SK-N-SH treated with all-trans-retinoic acid at 6 μM for 48 hours (cell line): Measurements from ENCODE around the gene ATAD3C.
A peak's percentile ranks its signal among the peaks of the same experiment; 100 is the strongest.

Experiments
- ATAC-seq: fragments of 200-7000 bp; cut with Tn5 transposase; 3 replicates; pipeline ENCODE4 v1.9.1; 2020; ENCODE audit warnings: mild to moderate bottlenecking, moderate library complexity
- ARNTL ChIP-seq: fragments of 450-650 bp; formaldehyde crosslinking; IDR thresholded peaks from 2 replicates; pipeline ENCODE4 v1.5.0; 2020; ENCODE audit warnings: low read depth, mild to moderate bottlenecking, moderate library complexity, borderline replicate concordance
- BACH2 ChIP-seq: fragments of 250-450 bp; sonication (Bioruptor Pico); IDR thresholded peaks from 2 replicates; pipeline ENCODE4 v1.9.0; 2021; ENCODE audit warnings: mild to moderate bottlenecking, borderline replicate concordance
- CREB5 ChIP-seq: fragments of 250-450 bp; sonication (Bioruptor Pico); IDR thresholded peaks from 2 replicates; pipeline ENCODE4 v1.5.1; 2020; ENCODE audit warnings: low read depth, mild to moderate bottlenecking, moderate library complexity
- CSDC2 ChIP-seq: fragments of 250-450 bp; sonication (Bioruptor Pico); IDR thresholded peaks from 2 replicates; pipeline ENCODE4 v1.5.0; 2020; ENCODE audit warnings: mild to moderate bottlenecking, moderate library complexity
- CSRNP3 ChIP-seq: fragments of 250-450 bp; sonication (Bioruptor Pico); IDR thresholded peaks from 2 replicates; pipeline ENCODE4 v1.5.1; 2021; ENCODE audit warnings: mild to moderate bottlenecking, moderate library complexity
- ESRRG ChIP-seq: fragments of 250-450 bp; sonication (Bioruptor Pico); IDR thresholded peaks from 2 replicates; pipeline ENCODE4 v1.6.1; 2021; ENCODE audit warnings: mild to moderate bottlenecking
- GLIS3 ChIP-seq: fragments of 250-450 bp; sonication (Bioruptor Pico); IDR thresholded peaks from 2 replicates; pipeline ENCODE4 v1.5.0; 2020; ENCODE audit warnings: mild to moderate bottlenecking, moderate library complexity
- OSR1 ChIP-seq: fragments of 250-450 bp; sonication (Bioruptor Pico); IDR thresholded peaks from 2 replicates; pipeline ENCODE4 v1.8.0; 2022; ENCODE audit warnings: moderate library complexity, mild to moderate bottlenecking, inconsistent platforms
- PATZ1 ChIP-seq: fragments of 250-450 bp; sonication (Bioruptor Pico); IDR thresholded peaks from 2 replicates; pipeline ENCODE4 v1.8.0; 2020; ENCODE audit warnings: mild to moderate bottlenecking, moderate library complexity, borderline replicate concordance
- POU6F1 ChIP-seq: fragments of 250-450 bp; sonication (Bioruptor Pico); IDR thresholded peaks from 2 replicates; pipeline ENCODE4 v1.8.0; 2021; ENCODE audit warnings: low read depth, mild to moderate bottlenecking, moderate library complexity, borderline replicate concordance
- PPARA ChIP-seq: fragments of 250-450 bp; sonication (Bioruptor Pico); IDR thresholded peaks from 2 replicates; pipeline ENCODE4 v1.5.0; 2020; ENCODE audit warnings: mild to moderate bottlenecking, borderline replicate concordance
- RARB ChIP-seq: fragments of 250-450 bp; sonication (Bioruptor Pico); IDR thresholded peaks from 2 replicates; pipeline ENCODE4 v1.8.0; 2021; ENCODE audit warnings: mild to moderate bottlenecking, moderate library complexity
- SNAI2 ChIP-seq: fragments of 250-450 bp; sonication (Bioruptor Pico); IDR thresholded peaks from 2 replicates; pipeline ENCODE4 v1.5.0; 2020; ENCODE audit warnings: mild to moderate bottlenecking, moderate library complexity
- TCF4 ChIP-seq: fragments of 250-450 bp; sonication (Bioruptor Pico); IDR thresholded peaks from 2 replicates; pipeline ENCODE4 v1.8.0; 2021; ENCODE audit warnings: mild to moderate bottlenecking, moderate library complexity, borderline replicate concordance
- ZC3H10 ChIP-seq: fragments of 250-450 bp; sonication (Bioruptor Pico); IDR thresholded peaks from 2 replicates; pipeline ENCODE4 v1.5.1; 2021; ENCODE audit warnings: mild to moderate bottlenecking, moderate library complexity
- ZFP3 ChIP-seq: fragments of 250-450 bp; sonication (Bioruptor Pico); IDR thresholded peaks from 2 replicates; pipeline ENCODE4 v1.5.0; 2020; ENCODE audit warnings: mild to moderate bottlenecking, moderate library complexity
- ZFP30 ChIP-seq: fragments of 450-650 bp; formaldehyde crosslinking; IDR thresholded peaks from 2 replicates; pipeline ENCODE4 v1.5.0; 2022; ENCODE audit warnings: mild to moderate bottlenecking, moderate library complexity
- ZNF565 ChIP-seq: fragments of 450-650 bp; formaldehyde crosslinking; conservative IDR thresholded peaks from 2 replicates; pipeline ENCODE4 v1.5.0; 2020; ENCODE audit warnings: low read depth, mild to moderate bottlenecking, moderate library complexity
- ZNF8 ChIP-seq: fragments of 450-650 bp; formaldehyde crosslinking; IDR thresholded peaks from 2 replicates; pipeline ENCODE4 v1.5.0; 2020; ENCODE audit warnings: mild to moderate bottlenecking, moderate library complexity

ATAD3C gene

GRCh38 chr1:1460540-1461130 lies 11.1 kb downstream of the ATAD3C start (continued):
- TF ChIP-seq RARB (no peak), ZFP3 (CRISPR knock-in tag) (no peak)

GRCh38 chr1:1461721-1462317 lies 12.3 kb downstream of the ATAD3C start:
- no peak for TF ChIP-seq POU6F1
- no peak for TF ChIP-seq CSRNP3 (CRISPR knock-in tag)
- TF ChIP-seq GLIS3 (CRISPR knock-in tag): no peak
- TF ChIP-seq ZC3H10 (CRISPR knock-in tag): no peak
- TF ChIP-seq RARB: no peak
- TF ChIP-seq ZFP3 (CRISPR knock-in tag): no peak
- no peak for TF ChIP-seq ZFP30 (CRISPR knock-in tag)
- TF ChIP-seq TCF4 (CRISPR knock-in tag): no peak
- TF ChIP-seq ESRRG: no peak
- TF ChIP-seq OSR1 (CRISPR knock-in tag): no peak
- no peak for TF ChIP-seq ARNTL (CRISPR knock-in tag)
- TF ChIP-seq PPARA (CRISPR knock-in tag): no peak
- TF ChIP-seq CREB5 (CRISPR knock-in tag): no peak
- no peak for TF ChIP-seq PATZ1
- TF ChIP-seq SNAI2 (CRISPR knock-in tag): no peak
- peak; percentile 18; the same call in 2 of the 3 replicates for ATAC-seq

- peak; percentile 68 for ATAC-seq
- TF ChIP-seq GLIS3 (CRISPR knock-in tag) (no peak), BACH2 (CRISPR knock-in tag) (no peak), CSDC2 (CRISPR knock-in tag) (no peak), CREB5 (CRISPR knock-in tag) (no peak), POU6F1 (no peak), ZNF8 (CRISPR knock-in tag) (no peak), PPARA (CRISPR knock-in tag) (no peak), OSR1 (CRISPR knock-in tag) (no peak), SNAI2 (CRISPR knock-in tag) (no peak), ZNF565 (CRISPR knock-in tag) (no peak), ZFP3 (CRISPR knock-in tag) (no peak)
Observed at GRCh38 chr1:1462318-1462966, 13.0 kb downstream of the ATAD3C start.
